Bronchial epithelial cell (primary cell): ENCODE results near the gene DHRS2. TPM values are rescaled to one million over a fixed set of nuclear protein-coding genes. Genes with fewer than 3 reads are reported as not detected.

Source experiments
- DNase-seq: peaks from one replicate; pipeline ENCODE4 v3.0.0-alpha.2; 2010; ENCODE audit warnings: low read depth
- FAIRE-seq: peaks from 2 replicates; lab custom pipeline; 2011; peaks lifted over from hg19 to GRCh38; lab: Jason Lieb, UNC
- H3K27me3 ChIP-seq: 2 replicates; pipeline ENCODE4 v1.5.1; 2011; ENCODE audit warnings: low read length; ENCODE audit not compliant: control insufficient read depth, insufficient read depth
- H3K36me3 ChIP-seq: 2 replicates; pipeline ENCODE4 v1.5.1; 2011; ENCODE audit warnings: low read length; ENCODE audit not compliant: control insufficient read depth, insufficient read depth
- H3K4me3 ChIP-seq: 2 replicates; pipeline ENCODE4 v1.5.1; 2011; ENCODE audit warnings: mild to moderate bottlenecking, low read depth, low read length, control low read depth
- total RNA-seq: library from RNA; depleted of rRNA; stranded (reverse); fragments of >200 nt; gene quantifications from 2 replicates; pipeline ENCODE4 v1.2.1, GENCODE V29; 2014
- TF ChIP-seq, protein P1 (sequence below): IDR thresholded peaks from 2 replicates; pipeline ENCODE4 v1.5.1; 2011; ENCODE audit warnings: mild to moderate bottlenecking, moderate library complexity, low read length, control low read depth, inconsistent platforms; ENCODE audit not compliant: insufficient read depth, severe bottlenecking

The DHRS2 gene
- total RNA-seq, 1 donor from 2014 or later = not detected

- Histone ChIP-seq H3K4me3 (no peak overlapping the region), H3K27me3 (peaks cover 3% of the 10 kb centered on the region), H3K36me3 (no peaks in the 10 kb centered on the region)
- DNase-seq (no peak), FAIRE-seq (no peak)
- TF ChIP-seq, protein P1, sequence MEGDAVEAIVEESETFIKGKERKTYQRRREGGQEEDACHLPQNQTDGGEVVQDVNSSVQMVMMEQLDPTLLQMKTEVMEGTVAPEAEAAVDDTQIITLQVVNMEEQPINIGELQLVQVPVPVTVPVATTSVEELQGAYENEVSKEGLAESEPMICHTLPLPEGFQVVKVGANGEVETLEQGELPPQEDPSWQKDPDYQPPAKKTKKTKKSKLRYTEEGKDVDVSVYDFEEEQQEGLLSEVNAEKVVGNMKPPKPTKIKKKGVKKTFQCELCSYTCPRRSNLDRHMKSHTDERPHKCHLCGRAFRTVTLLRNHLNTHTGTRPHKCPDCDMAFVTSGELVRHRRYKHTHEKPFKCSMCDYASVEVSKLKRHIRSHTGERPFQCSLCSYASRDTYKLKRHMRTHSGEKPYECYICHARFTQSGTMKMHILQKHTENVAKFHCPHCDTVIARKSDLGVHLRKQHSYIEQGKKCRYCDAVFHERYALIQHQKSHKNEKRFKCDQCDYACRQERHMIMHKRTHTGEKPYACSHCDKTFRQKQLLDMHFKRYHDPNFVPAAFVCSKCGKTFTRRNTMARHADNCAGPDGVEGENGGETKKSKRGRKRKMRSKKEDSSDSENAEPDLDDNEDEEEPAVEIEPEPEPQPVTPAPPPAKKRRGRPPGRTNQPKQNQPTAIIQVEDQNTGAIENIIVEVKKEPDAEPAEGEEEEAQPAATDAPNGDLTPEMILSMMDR = no peak
Observed at GRCh38 chr14:23614395-23614828, 21.8 kb upstream of the DHRS2 start.

DNA sequence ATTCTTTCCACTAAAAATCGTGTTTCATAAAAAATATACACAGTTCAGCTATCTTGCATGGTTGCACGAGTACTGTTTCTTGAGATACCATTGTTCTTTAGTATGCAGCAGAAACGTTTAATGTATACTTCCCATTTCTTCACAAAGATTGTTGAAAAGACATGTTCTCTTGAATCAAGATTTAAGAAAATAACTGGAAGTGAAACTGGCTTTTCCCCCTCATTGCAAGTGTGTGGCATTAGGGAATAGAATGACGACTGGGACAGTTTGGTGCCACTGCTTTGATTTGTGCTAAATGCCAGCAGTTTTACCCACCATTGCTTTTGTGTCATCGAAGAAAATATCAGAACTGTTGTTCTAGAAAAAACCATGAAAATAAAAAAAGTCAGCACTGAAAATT is 20.3 kb upstream of the DHRS2 start:
- H3K4me3 ChIP-seq = no peak overlapping the region
- no peaks in the 10 kb centered on the region for H3K36me3 ChIP-seq
- FAIRE-seq (no peak), DNase-seq (no peak)
- H3K27me3 ChIP-seq = peaks cover 3% of the 10 kb centered on the region
- TF ChIP-seq, protein P1 = no peak

GRCh38 chr14:23617539-23617938 is 18.6 kb upstream of the DHRS2 start:
- TF ChIP-seq, protein P1 = no peak
- H3K4me3 ChIP-seq = no peak overlapping the region
- no peak for FAIRE-seq
- peaks cover under 1% of the 10 kb centered on the region for H3K27me3 ChIP-seq
- no peaks in the 10 kb centered on the region for H3K36me3 ChIP-seq
- no peak for DNase-seq

DNA sequence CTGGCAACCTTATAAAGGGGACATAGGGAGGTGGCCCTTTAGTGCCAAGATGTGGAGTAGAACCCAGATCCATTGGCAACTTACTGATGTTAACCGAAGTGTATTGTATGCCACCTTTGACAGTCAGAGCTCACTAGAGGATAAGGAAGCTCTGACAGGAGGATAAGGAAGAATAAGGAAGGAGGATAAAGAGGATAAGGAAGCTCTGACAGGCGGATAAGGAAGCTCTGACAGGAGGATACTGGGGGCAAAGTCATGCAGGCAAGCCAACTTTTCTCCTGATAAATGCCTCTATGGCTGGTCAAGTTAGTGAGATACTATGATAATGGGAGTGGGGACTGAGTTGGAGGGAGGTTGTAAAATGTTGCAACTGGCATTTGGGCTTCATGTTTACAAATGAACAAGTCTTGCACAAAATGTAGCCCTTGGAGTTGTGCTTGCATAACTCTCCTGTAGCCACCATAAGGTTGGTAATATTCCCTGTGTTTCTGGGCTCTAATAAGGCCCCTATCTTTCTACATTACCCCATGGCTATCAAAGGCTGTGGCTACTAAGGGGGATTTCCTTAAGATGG is 17.7 kb upstream of the DHRS2 start:
- Histone ChIP-seq H3K36me3 (no peaks in the 10 kb centered on the region), H3K27me3 (no peaks in the 10 kb centered on the region), H3K4me3 (no peak overlapping the region)
- TF ChIP-seq, protein P1 = no peak
- FAIRE-seq (no peak), DNase-seq (no peak)

GRCh38 chr14:23620177-23620702 is 15.9 kb upstream of the DHRS2 start:
- no peak overlapping the region for H3K4me3 ChIP-seq
- TF ChIP-seq, protein P1 = no peak
- no peaks in the 10 kb centered on the region for H3K27me3 ChIP-seq
- peak; percentile 66 for FAIRE-seq
- DNase-seq = no peak
- H3K36me3 ChIP-seq = no peaks in the 10 kb centered on the region
